GM18861 (cell line): ENCODE results near the gene PRDX4.
A peak's percentile ranks its signal among the peaks of the same experiment; 100 is the strongest.
"Not testable (repeated sequence)": the region's sequence is repeated elsewhere in the genome, so short reads cannot be mapped to it uniquely, and the experiment has no call there.

Experiments
- ATAC-seq: cut with Tn5 transposase; IDR thresholded peaks from one replicate; pipeline ENCODE4 v1.9.1; 2021; ENCODE audit not compliant: unreplicated experiment

Gene PRDX4

GRCh38 chrX:23670528-23670927 lies 3.2 kb downstream of the PRDX4 start:
- no peak for ATAC-seq

GRCh38 chrX:23673108-23673507 lies 5.8 kb downstream of the PRDX4 start:
- ATAC-seq, result no peak

GRCh38 chrX:23676486-23676885 lies 9.2 kb downstream of the PRDX4 start:
- not testable (repeated sequence) for ATAC-seq

GRCh38 chrX:23692166-23692565 lies 24.9 kb downstream of the PRDX4 start:
- ATAC-seq, result no peak

GRCh38 chrX:23694606-23695005 lies 27.3 kb downstream of the PRDX4 start:
- ATAC-seq, result peak; percentile 62

- no peak for ATAC-seq
Observed at GRCh38 chrX:23699636-23700194, 32.4 kb downstream of the PRDX4 start.

- ATAC-seq, result no peak
Observed at GRCh38 chrX:23704673-23705206, 37.4 kb downstream of the PRDX4 start.

- no peak for ATAC-seq
Observed at GRCh38 chrX:23705235-23705634, 37.9 kb downstream of the PRDX4 start.

GRCh38 chrX:23720117-23720677 lies 52.9 kb downstream of the PRDX4 start:
- ATAC-seq, result no peak

GRCh38 chrX:23726191-23726590 lies 58.9 kb downstream of the PRDX4 start:
- ATAC-seq, result no peak

GRCh38 chrX:23727206-23727605 lies 59.9 kb downstream of the PRDX4 start:
- no peak for ATAC-seq

GRCh38 chrX:23729214-23729613 lies 61.9 kb downstream of the PRDX4 start:
- ATAC-seq, result no peak

GRCh38 chrX:23731951-23732350 lies 64.7 kb downstream of the PRDX4 start:
- ATAC-seq, result no peak

GRCh38 chrX:23732704-23733103 lies 65.4 kb downstream of the PRDX4 start:
- peak; percentile 88 for ATAC-seq
